Sciatic nerve (tissue), 2 donors: ENCODE data around the gene INSL3. TPM values are rescaled to one million over a fixed set of nuclear protein-coding genes. Genes with fewer than 3 reads are reported as not detected.
"Not testable (repeated sequence)": the region's sequence is repeated elsewhere in the genome, so short reads cannot be mapped to it uniquely, and the experiment has no call there.

Experiments
- ATAC-seq: fragments of 200-7000 bp; cut with Tn5 transposase; one replicate; pipeline ENCODE4 v1.9.1; 2020; ENCODE audit warnings: mild to moderate bottlenecking, moderate library complexity
- DNase-seq: peaks from one replicate; pipeline ENCODE4 v3.0.0-alpha.2; 2020; ENCODE audit warnings: low spot score
- intact Hi-C: fragments of 100-400 bp; cut with DNase I; formaldehyde crosslinking; loops from one replicate; pipeline ENCODE4 v1.14.2; 2022
- total RNA-seq: library from RNA; stranded (reverse); fragmentation: NEBNext Ultra II Directional; extraction: Animal tissue kit (Norgen Biotek cat#: 25700); gene quantifications from one replicate; pipeline ENCODE4 v1.2.1, GENCODE V29; 2021
- donor health status: DM: no; HTN: no; CAD: no.
- donor health status: DM: no; HTN: no; CAD: no.

The INSL3 gene
- total RNA-seq, 1 donor from 2014 or later: not detected

- intact Hi-C loops: loop anchor here (10.0 kb wide), 1 partner anchor 91 kb away; no protein-coding TSS in a partner anchor
- DNase-seq: no peak
- no peak for ATAC-seq
Observed at GRCh38 chr19:17796013-17796837, 25.1 kb downstream of the INSL3 start.

- no peak for ATAC-seq
- intact Hi-C loops: loop anchor here (10.0 kb wide), 1 partner anchor 91 kb away; no protein-coding TSS in a partner anchor
Observed at GRCh38 chr19:17795495-17795856, 25.8 kb downstream of the INSL3 start.

DNA sequence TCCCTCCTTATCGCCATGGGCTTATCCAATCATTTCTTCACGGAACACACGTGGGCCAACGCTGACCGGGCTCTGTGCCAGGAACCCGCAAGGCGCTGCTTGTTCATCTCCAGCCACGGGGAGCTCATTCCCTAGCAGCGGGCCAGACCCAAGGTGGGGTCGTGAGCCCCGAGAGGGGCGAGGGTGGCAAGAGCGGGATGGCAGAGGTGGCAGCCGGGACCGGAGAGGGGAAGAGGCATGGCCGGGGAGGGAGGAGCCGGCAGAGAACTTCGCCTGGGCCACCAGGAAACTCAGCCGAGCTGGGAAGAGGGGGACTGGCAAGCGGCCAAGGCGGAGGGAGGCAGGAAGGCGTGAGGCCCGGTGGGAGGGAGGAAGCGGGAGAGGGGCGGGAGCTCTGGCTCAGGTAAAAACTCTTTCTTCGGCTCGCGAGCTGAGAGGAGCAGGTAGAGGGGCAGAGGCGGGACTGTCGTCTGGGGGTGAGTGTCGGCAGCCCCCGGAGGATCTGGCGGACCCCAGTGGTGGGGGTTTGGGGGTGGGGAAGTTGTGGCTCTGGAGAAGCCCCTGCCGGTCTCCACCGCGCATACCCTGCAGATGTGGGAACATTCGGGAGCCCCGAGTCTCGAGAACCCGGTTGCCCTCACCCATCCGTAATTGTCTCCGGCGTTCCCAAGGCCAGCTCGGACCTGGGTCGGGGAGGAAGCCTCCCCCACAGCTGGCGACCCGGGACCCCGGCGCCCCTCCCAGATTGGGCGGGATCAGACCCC lies 26.4 kb downstream of the INSL3 start, which contains the start of gene B3GNT3:
Gene B3GNT3 (plus strand): TSS at position 408 of the 764 bp plus-strand sequence. CDS start 12,670 bp downstream, outside the sequence.
- intact Hi-C loops: loop anchor here (10.0 kb wide), 1 partner anchor 90 kb away; no protein-coding TSS in a partner anchor
- ATAC-seq: no peak
- DNase-seq: no peak

More at GRCh38 chr19:17795495-17795856, 25.8 kb downstream of the INSL3 start:
- no peak for DNase-seq

DNA sequence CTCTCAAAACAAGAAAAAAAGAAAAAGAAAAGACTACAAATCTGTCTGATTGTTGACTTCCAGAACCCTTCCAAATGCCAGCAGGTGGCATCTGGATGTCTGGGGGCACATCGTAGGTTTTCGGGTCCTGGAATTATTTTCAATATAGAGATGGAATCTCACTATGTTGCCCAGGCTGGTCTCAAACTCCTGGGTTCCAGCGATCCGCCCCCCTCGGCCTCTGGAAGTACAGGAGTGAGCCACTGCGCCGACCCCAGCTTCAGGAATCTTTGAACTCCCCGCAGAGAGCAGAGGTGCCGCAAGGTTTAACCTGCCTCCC lies 26.9 kb downstream of the INSL3 start:
- intact Hi-C loops: loop anchor here (10.0 kb wide), 1 partner anchor 90 kb away; no protein-coding TSS in a partner anchor
- DNase-seq: no peak
- no peak for ATAC-seq

- intact Hi-C loops: loop anchor here (10.0 kb wide), 1 partner anchor 85 kb away; no protein-coding TSS in a partner anchor
- ATAC-seq: no peak
- no peak for DNase-seq
Observed at GRCh38 chr19:17790059-17790780, 31.1 kb downstream of the INSL3 start.

- ATAC-seq (no peak), DNase-seq (no peak)
- intact Hi-C loops: no loop called here
Observed at GRCh38 chr19:17788632-17789031, 32.7 kb downstream of the INSL3 start.

- ATAC-seq (no peak), DNase-seq (no peak)
- intact Hi-C loops: no loop called here
Observed at GRCh38 chr19:17787274-17787913, 33.9 kb downstream of the INSL3 start.

DNA sequence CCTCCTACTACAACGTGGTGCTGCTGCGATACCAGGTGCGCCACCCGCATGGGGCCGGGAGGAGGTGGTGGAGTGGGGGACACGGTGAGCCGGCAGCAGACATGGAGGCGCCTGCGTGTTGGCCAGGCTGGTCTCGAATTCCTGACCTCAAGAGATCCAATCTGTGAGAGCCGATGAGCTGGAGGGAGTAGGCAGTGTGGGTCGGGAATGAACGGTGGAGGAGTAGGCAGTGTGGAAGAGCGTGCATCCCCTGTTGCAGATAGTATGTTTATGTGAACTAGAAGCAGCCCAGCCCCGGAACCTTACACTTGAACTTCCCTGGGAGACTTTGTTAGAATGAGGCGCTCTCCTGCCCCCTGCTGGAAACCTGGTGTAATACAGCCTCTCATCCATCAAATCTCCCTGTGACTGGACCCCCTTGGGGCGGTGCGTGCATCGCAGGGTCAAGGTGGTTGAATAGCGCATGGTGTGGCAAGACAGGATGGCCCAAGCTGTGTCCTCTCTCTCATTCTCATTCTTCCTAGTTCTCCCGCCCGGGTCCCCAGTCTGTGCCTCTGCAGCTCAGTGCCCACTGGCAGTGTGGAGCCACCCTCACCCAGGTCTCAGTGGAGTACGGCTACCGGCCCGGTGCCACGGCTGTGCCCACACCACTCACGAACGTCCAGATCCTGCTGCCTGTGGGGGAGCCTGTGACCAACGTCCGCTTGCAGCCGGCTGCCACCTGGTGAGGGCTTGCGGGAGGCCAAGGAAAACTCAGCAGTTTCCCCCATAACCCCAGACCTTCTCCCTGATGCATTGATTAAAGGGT lies 36.9 kb downstream of the INSL3 start:
- DNase-seq (peak; percentile 77), ATAC-seq (peak; percentile 55)
- intact Hi-C loops: no loop called here

GRCh38 chr19:17783721-17784120 lies 37.6 kb downstream of the INSL3 start:
- ATAC-seq, DNase-seq, intact Hi-C loops: not testable (repeated sequence)

GRCh38 chr19:17780781-17781180 lies 40.5 kb downstream of the INSL3 start:
- DNase-seq (no peak), ATAC-seq (no peak)
- intact Hi-C loops: no loop called here

DNA sequence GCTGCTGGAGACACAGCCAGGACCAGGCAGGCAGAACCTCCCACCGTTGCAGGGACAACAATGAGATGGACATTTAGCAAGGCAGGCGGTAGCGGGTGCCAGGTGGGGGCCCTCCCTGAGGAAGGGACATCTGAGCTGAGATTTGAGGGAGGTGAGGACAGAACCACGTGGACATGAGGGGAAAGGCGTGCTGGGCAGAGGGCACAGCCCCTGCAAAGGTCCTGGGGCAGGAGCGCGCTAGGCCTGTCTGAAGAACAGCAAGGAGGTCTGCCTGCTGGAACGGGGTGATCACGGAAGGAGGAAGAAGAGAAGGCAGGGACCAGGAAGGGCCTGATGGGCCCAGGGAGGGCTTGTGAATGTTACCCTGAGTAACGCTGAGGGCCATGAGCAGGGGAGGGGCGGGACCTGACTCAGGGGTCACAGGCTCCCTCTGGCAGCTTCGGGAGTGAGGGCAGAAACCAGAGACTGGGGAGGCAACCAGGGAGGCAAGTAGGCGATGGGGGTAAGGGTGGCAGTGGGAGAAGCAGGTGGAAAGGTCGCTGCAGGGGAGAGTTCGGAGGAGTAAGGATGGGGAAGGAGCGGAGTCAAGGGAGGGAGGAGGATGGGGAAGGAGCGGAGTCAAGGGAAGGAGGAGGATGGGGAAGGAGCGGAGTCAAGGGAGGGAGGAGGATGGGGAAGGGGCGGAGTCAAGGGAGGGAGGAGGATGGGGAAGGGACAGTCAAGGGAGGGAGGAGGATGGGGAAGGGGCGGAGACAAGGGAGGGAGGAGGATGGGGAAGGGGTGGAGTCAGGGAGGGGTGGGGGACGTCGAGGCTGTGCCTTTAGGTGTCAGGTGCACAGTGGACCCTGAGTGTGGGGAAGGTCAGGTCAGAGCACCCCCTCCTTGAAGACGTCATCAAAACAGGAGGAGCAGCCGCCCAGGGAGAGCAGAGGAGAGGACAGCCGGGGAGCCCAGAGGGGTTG lies 42.1 kb downstream of the INSL3 start:
- intact Hi-C loops: no loop called here
- DNase-seq (no peak), ATAC-seq (no peak)

- DNase-seq (peak; percentile 73), ATAC-seq (peak; percentile 36)
- intact Hi-C loops: no loop called here
Observed at GRCh38 chr19:17778251-17778967, 42.9 kb downstream of the INSL3 start.

GRCh38 chr19:17777840-17778239 lies 43.5 kb downstream of the INSL3 start:
- intact Hi-C loops: not testable (repeated sequence)

GRCh38 chr19:17775991-17776803 lies 45.1 kb downstream of the INSL3 start:
- intact Hi-C loops: no loop called here
- no peak for DNase-seq
- ATAC-seq: peak; percentile 23

More at GRCh38 chr19:17777840-17778239, 43.5 kb downstream of the INSL3 start:
- ATAC-seq, DNase-seq: not testable (repeated sequence)

DNA sequence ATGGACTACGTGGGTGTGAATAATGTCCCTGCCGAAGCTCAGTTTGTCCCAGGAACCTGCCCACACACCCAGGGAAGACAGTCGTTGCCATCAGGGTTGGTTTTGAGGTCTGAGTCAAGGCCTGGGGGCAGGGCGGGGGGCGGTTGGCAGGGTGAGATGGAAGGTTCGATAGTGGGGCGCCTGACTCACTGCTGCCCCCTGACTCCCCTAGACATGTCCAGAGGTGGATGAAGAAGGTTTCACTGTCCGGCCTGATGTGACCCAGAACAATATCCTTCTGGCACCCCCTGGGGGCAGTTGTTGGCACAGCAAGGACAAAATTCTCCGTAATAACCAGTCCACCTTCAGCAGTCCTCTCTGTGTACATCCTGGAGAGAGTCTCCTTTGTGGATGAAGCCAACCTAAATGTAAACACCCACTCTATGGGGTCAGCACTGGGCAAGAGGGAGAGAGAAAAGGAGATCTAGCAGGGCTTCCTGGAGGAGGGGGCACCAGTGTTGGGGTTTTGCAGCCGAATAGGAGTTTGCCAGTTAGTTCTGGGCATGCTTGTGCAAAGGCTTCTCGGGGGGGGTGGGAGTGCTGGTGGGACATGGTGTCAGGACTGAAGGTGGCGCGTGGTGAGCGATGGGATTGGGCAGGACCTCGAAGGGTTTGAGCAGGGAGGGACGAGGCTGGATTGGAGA lies 45.9 kb downstream of the INSL3 start:
- intact Hi-C loops: no loop called here
- ATAC-seq: no peak
- DNase-seq: no peak
